Ascending aorta (tissue), 2 donors: ENCODE measurements around the gene HOXB3. TPM values are rescaled to one million over a fixed set of nuclear protein-coding genes. Genes with fewer than 3 reads are reported as not detected.

Experiments
- DNase-seq, 2 donors: peaks; one replicate each; pipeline ENCODE4 v3.0.0-alpha.2; 2019; ENCODE audit warnings: low spot score in 2 of 2
- H3K27ac ChIP-seq, 2 donors: fragments of 200-600 bp; sonication (generic); one replicate each; pipeline ENCODE4 v1.5.1; 2016 to 2017; ENCODE audit warnings: mild to moderate bottlenecking in 1 of 2
- H3K27me3 ChIP-seq: fragments of 200-600 bp; sonication (generic); one replicate; pipeline ENCODE4 v1.5.1; 2017
- H3K36me3 ChIP-seq, 2 donors: fragments of 200-600 bp; sonication (generic); one replicate each; pipeline ENCODE4 v1.5.1; 2016
- H3K4me1 ChIP-seq, 2 donors: fragments of 200-600 bp; sonication (generic); one replicate each; pipeline ENCODE4 v1.5.1; 2016 to 2017; ENCODE audit warnings: mild to moderate bottlenecking in 1 of 2
- H3K4me3 ChIP-seq, 2 donors: fragments of 200-600 bp; sonication (generic); one replicate each; pipeline ENCODE4 v1.5.1; 2016 to 2017; ENCODE audit warnings: mild to moderate bottlenecking in 1 of 2
- H3K9me3 ChIP-seq, 2 donors: fragments of 200-600 bp; sonication (generic); one replicate each; pipeline ENCODE4 v1.5.1; 2016
- CTCF ChIP-seq, 3 experiments: fragments of 200-600 bp in 2 of 3; fragments of 450-650 bp in 1 of 3; sonication (generic) in 2 of 3; IDR thresholded peaks; one replicate each; pipeline ENCODE4 v1.5.1; 2016 to 2019; ENCODE audit warnings: antibody characterized with exemption in 3 of 3, mild to moderate bottlenecking in 1 of 3, moderate library complexity in 1 of 3
- intact Hi-C: fragments of 100-400 bp; cut with DNase I; formaldehyde crosslinking; loops from one replicate; pipeline ENCODE4 v1.15.1; 2023
- total RNA-seq: library from RNA; depleted of rRNA; stranded (reverse); fragments of >200 nt; gene quantifications from one replicate; pipeline ENCODE4 v1.1.0, GENCODE V29; 2016

Gene HOXB3
- total RNA-seq, 1 donor from 2014 or later, result 19.3 TPM

GRCh38 chr17:48618256-48618896 is 28.3 kb upstream of the HOXB3 start:
- peak; percentile 36 to 93 for DNase-seq
- peak; percentile 92 to 98 (median 98) for TF ChIP-seq CTCF (IDR thresholded peaks at IDR 0.05)
- H3K27me3 ChIP-seq, result peaks cover 36% of the 10 kb centered on the region
- no peaks in the 10 kb centered on the region for H3K9me3 ChIP-seq
- H3K4me1 ChIP-seq, result peaks cover 4 to 9% of the 10 kb centered on the region in 2 donors
- peak overlapping the region in 1 of 2 donors; percentile 28 for H3K4me3 ChIP-seq
- H3K27ac ChIP-seq, result no peak overlapping the region
- no peaks in the 10 kb centered on the region for H3K36me3 ChIP-seq
- intact Hi-C loops, result loop anchor here (2.0 kb wide), 2 partner anchors 268 to 284 kb away; no protein-coding TSS in a partner anchor

- DNase-seq, result no peak
- intact Hi-C loops, result loop anchor here (2.0 kb wide), 2 partner anchors 267 to 283 kb away; no protein-coding TSS in a partner anchor
- Histone ChIP-seq H3K4me3 (peak overlapping the region in 1 of 2 donors; percentile 28), H3K27ac (no peak overlapping the region), H3K4me1 (peaks cover 4 to 10% of the 10 kb centered on the region in 2 donors), H3K9me3 (no peaks in the 10 kb centered on the region), H3K36me3 (no peaks in the 10 kb centered on the region), H3K27me3 (peaks cover 35% of the 10 kb centered on the region)
- no peak for TF ChIP-seq CTCF (IDR thresholded peaks at IDR 0.05)
Observed at GRCh38 chr17:48617471-48618255, 27.6 kb upstream of the HOXB3 start.

GRCh38 chr17:48616717-48617470 is 26.9 kb upstream of the HOXB3 start:
- peaks cover 28% of the 10 kb centered on the region for H3K27me3 ChIP-seq
- TF ChIP-seq CTCF (IDR thresholded peaks at IDR 0.05), result no peak
- H3K27ac ChIP-seq, result no peak overlapping the region
- no peaks in the 10 kb centered on the region for H3K9me3 ChIP-seq
- no peak for DNase-seq
- H3K4me1 ChIP-seq, result peaks cover 7 to 17% of the 10 kb centered on the region in 2 donors
- no peak overlapping the region for H3K4me3 ChIP-seq
- intact Hi-C loops, result no loop called here
- no peaks in the 10 kb centered on the region for H3K36me3 ChIP-seq

- DNase-seq, result no peak
- intact Hi-C loops, result no loop called here
- H3K4me3 ChIP-seq, result no peak overlapping the region
- H3K36me3 ChIP-seq, result no peaks in the 10 kb centered on the region
- H3K4me1 ChIP-seq, result peaks cover 9 to 21% of the 10 kb centered on the region in 2 donors
- no peaks in the 10 kb centered on the region for H3K9me3 ChIP-seq
- no peak overlapping the region for H3K27ac ChIP-seq
- no peak for TF ChIP-seq CTCF (IDR thresholded peaks at IDR 0.05)
- peaks cover 27% of the 10 kb centered on the region for H3K27me3 ChIP-seq
Observed at GRCh38 chr17:48615963-48616716, 26.1 kb upstream of the HOXB3 start.
